Gastrocnemius medialis (tissue), 4 donors: ENCODE data around the gene DPM3. TPM values are rescaled to one million over a fixed set of nuclear protein-coding genes. Genes with fewer than 3 reads are reported as not detected.
"Not testable (repeated sequence)": the region's sequence is repeated elsewhere in the genome, so short reads cannot be mapped to it uniquely, and the experiment has no call there.

ENCODE experiments used
- ATAC-seq, 2 donors: fragments of 150-250 bp; one replicate each; pipeline ENCODE4 v1.9.1; 2016
- DNase-seq, 2 donors: peaks; one replicate each; pipeline ENCODE4 v3.0.0-alpha.2; 2019
- H3K27ac ChIP-seq, 4 donors: fragments of 200-600 bp; sonication (generic); 1 replicate in 1 of 4; 2 replicates in 3 of 4; pipeline ENCODE4 v1.5.1; 2016 to 2018; ENCODE audit warnings: mild to moderate bottlenecking in 2 of 4, moderate library complexity in 1 of 4
- H3K27me3 ChIP-seq, 3 donors: fragments of 200-600 bp; sonication (generic) in 2 of 3; 1 replicate in 1 of 3; 2 replicates in 2 of 3; pipeline versions ENCODE4 v1.5.1 to v1.6.0; 2016 to 2019; ENCODE audit warnings: mild to moderate bottlenecking in 1 of 3, moderate library complexity in 1 of 3
- H3K36me3 ChIP-seq, 2 donors: fragments of 200-600 bp; sonication (generic) in 1 of 2; one replicate each; pipeline ENCODE4 v1.5.1; 2017 to 2018
- H3K4me1 ChIP-seq, 2 donors: fragments of 200-600 bp; sonication (generic) in 1 of 2; one replicate each; pipeline ENCODE4 v1.5.1; 2016 to 2017; ENCODE audit warnings: mild to moderate bottlenecking in 2 of 2
- H3K4me3 ChIP-seq, 4 donors: fragments of 200-600 bp; sonication (generic) in 3 of 4; 1 replicate in 1 of 4; 2 replicates in 3 of 4; pipeline ENCODE4 v1.5.1; 2016 to 2019; ENCODE audit warnings: mild to moderate bottlenecking in 2 of 4
- H3K9me3 ChIP-seq, 3 donors: fragments of 200-600 bp; sonication (generic) in 2 of 3; 1 replicate in 1 of 3; 2 replicates in 2 of 3; pipeline ENCODE4 v1.5.1; 2016 to 2019
- CTCF ChIP-seq, 5 experiments: fragments of 450-650 bp in 3 of 5; fragments of 200-600 bp in 2 of 5; sonication (generic) in 2 of 5; IDR thresholded peaks in 4 of 5; conservative IDR thresholded peaks in 1 of 5; 1 replicate in 4 of 5; 2 replicates in 1 of 5; pipeline ENCODE4 v1.5.1; 2016 to 2019; ENCODE audit warnings: antibody characterized with exemption in 5 of 5, mild to moderate bottlenecking in 3 of 5, moderate library complexity in 3 of 5
- POLR2A ChIP-seq, 2 donors: fragments of 450-650 bp; IDR thresholded peaks; one replicate each; pipeline ENCODE4 v1.6.1; 2017; ENCODE audit warnings: antibody characterized with exemption in 2 of 2, mild to moderate bottlenecking in 2 of 2, moderate library complexity in 2 of 2
- in situ Hi-C, 4 donors: fragments of 200-750 bp; cut with MboI; loops; one replicate each; pipeline versions ENCODE4 v1.15.0 to v1.8.0; 2017; ENCODE audit warnings: low sequenced_read_pairs in 4 of 4
- intact Hi-C: fragments of 100-400 bp; cut with DNase I; formaldehyde crosslinking; loops from one replicate; pipeline ENCODE4 v1.15.1; 2023; ENCODE audit warnings: low total_unique reads
- total RNA-seq, 4 donors: library from RNA; depleted of rRNA; stranded (reverse); fragments of >200 nt; gene quantifications; one replicate each; pipeline versions ENCODE4 v1.1.0 to v1.2.3, GENCODE V29; 2016

The DPM3 gene
- total RNA-seq, 4 donors from 2014 or later, result 7.3 to 69.5 (median 57.9) TPM

- Histone ChIP-seq H3K4me3 (no peak overlapping the region), H3K36me3 (no peaks in the 10 kb centered on the region), H3K27ac (no peak overlapping the region), H3K4me1 (peaks cover 0 to 27% of the 10 kb centered on the region in 2 donors), H3K27me3 (peaks cover 9 to 31% (median 28%) of the 10 kb centered on the region in 3 donors), H3K9me3 (no peaks in the 10 kb centered on the region)
- DNase-seq (no peak), ATAC-seq (no peak)
- in situ Hi-C loops, result no loop called here
- TF ChIP-seq CTCF (IDR thresholded peaks at IDR 0.05 in 4 of 5, conservative IDR thresholded peaks at IDR 0.05 in 1 of 5) (no peak), POLR2A (IDR thresholded peaks at IDR 0.05) (no peak)
- intact Hi-C loops, result no loop called here
Measured at GRCh38 chr1:155123801-155124200, 16.5 kb downstream of the DPM3 start.

GRCh38 chr1:155122308-155122707 lies 18.0 kb downstream of the DPM3 start:
- TF ChIP-seq POLR2A (IDR thresholded peaks at IDR 0.05) (no peak), CTCF (IDR thresholded peaks at IDR 0.05 in 4 of 5, conservative IDR thresholded peaks at IDR 0.05 in 1 of 5) (no peak)
- Histone ChIP-seq H3K36me3 (no peaks in the 10 kb centered on the region), H3K4me1 (peaks cover 0 to 16% of the 10 kb centered on the region in 2 donors), H3K27ac (no peak overlapping the region), H3K4me3 (no peak overlapping the region), H3K9me3 (no peaks in the 10 kb centered on the region), H3K27me3 (peaks cover 5 to 18% (median 17%) of the 10 kb centered on the region in 3 donors)
- intact Hi-C loops, result no loop called here
- in situ Hi-C loops, result no loop called here
- no peak for ATAC-seq
- DNase-seq, result no peak

GRCh38 chr1:155121249-155121648 lies 19.1 kb downstream of the DPM3 start:
- Histone ChIP-seq H3K9me3 (no peaks in the 10 kb centered on the region), H3K27ac (no peak overlapping the region), H3K27me3 (peaks cover 3 to 8% (median 7%) of the 10 kb centered on the region in 3 donors), H3K36me3 (no peaks in the 10 kb centered on the region), H3K4me1 (peaks cover 0 to 7% of the 10 kb centered on the region in 2 donors), H3K4me3 (no peak overlapping the region)
- DNase-seq, result no peak
- intact Hi-C loops, result no loop called here
- ATAC-seq, result no peak
- TF ChIP-seq POLR2A (IDR thresholded peaks at IDR 0.05), result no peak
- TF ChIP-seq CTCF (IDR thresholded peaks at IDR 0.05 in 4 of 5, conservative IDR thresholded peaks at IDR 0.05 in 1 of 5), result no peak
- in situ Hi-C loops, result no loop called here

GRCh38 chr1:155120253-155120652 lies 20.1 kb downstream of the DPM3 start:
- in situ Hi-C loops (no loop called here), intact Hi-C loops (no loop called here)
- Histone ChIP-seq H3K9me3 (no peaks in the 10 kb centered on the region), H3K27ac (no peak overlapping the region), H3K36me3 (no peaks in the 10 kb centered on the region), H3K27me3 (peaks cover 0 to 3% (median 0%) of the 10 kb centered on the region in 3 donors), H3K4me1 (no peaks in the 10 kb centered on the region), H3K4me3 (no peak overlapping the region)
- TF ChIP-seq POLR2A (IDR thresholded peaks at IDR 0.05) (no peak), CTCF (IDR thresholded peaks at IDR 0.05 in 4 of 5, conservative IDR thresholded peaks at IDR 0.05 in 1 of 5) (no peak)
- no peak for ATAC-seq
- DNase-seq, result no peak

GRCh38 chr1:155118090-155118489 lies 22.2 kb downstream of the DPM3 start:
- ATAC-seq, intact Hi-C loops, H3K9me3 ChIP-seq, H3K36me3 ChIP-seq, H3K4me3 ChIP-seq, H3K4me1 ChIP-seq, H3K27ac ChIP-seq, in situ Hi-C loops, DNase-seq, H3K27me3 ChIP-seq: not testable (repeated sequence)
